Spinal cord (tissue), 10 donors: ENCODE data around the gene IARS2. TPM values are rescaled to one million over a fixed set of nuclear protein-coding genes. Genes with fewer than 3 reads are reported as not detected.
A peak's percentile ranks its signal among the peaks of the same experiment; 100 is the strongest.

Experiments used
- DNase-seq, 6 donors: peaks; one replicate each; pipeline versions ENCODE4 v3.0.0 to v3.0.0-alpha.2; 2013 to 2015; ENCODE audit warnings: low spot score in 6 of 6, low read depth in 4 of 6
- H3K27ac ChIP-seq: one replicate; pipeline ENCODE4 v1.5.1; 2013; ENCODE audit warnings: low read depth, low read length, control low read depth
- H3K27me3 ChIP-seq: one replicate; pipeline ENCODE4 v1.6.1; 2013; ENCODE audit warnings: low read length; ENCODE audit not compliant: control insufficient read depth, insufficient read depth
- H3K36me3 ChIP-seq: one replicate; pipeline ENCODE4 v1.6.1; 2013; ENCODE audit warnings: low read length; ENCODE audit not compliant: control insufficient read depth, insufficient read depth
- H3K4me1 ChIP-seq: one replicate; pipeline ENCODE4 v1.6.1; 2013; ENCODE audit warnings: low read length; ENCODE audit not compliant: control insufficient read depth, insufficient read depth
- H3K4me3 ChIP-seq: one replicate; pipeline ENCODE4 v1.5.1; 2013; ENCODE audit warnings: low read depth, low read length, control low read depth
- H3K9me3 ChIP-seq: one replicate; pipeline ENCODE4 v1.6.1; 2013; ENCODE audit warnings: low read length; ENCODE audit not compliant: control insufficient read depth, insufficient read depth
- WGBS: methylation state at CpG from one replicate; pipeline ENCODE4 v1.1.5; 2013; ENCODE audit warnings: missing lambda C conversion rate; ENCODE audit not compliant: insufficient coverage; 5-methylcytosine and 5-hydroxymethylcytosine counted together
- polyA plus RNA-seq, 2 donors: library from polyadenylated mRNA; unstranded; fragments of 120-200 nt; gene quantifications; one replicate each; pipeline ENCODE4 v1.2.1, GENCODE V29; 2013; ENCODE audit not compliant: insufficient read length in 2 of 2
- total RNA-seq, 2 donors: library from RNA; depleted of rRNA in 1 of 2; stranded (reverse); fragments of 120-200 nt in 1 of 2; fragments of >200 nt in 1 of 2; gene quantifications; one replicate each; pipeline versions ENCODE4 v1.2.3 to v1.2.4, GENCODE V29; 2013 to 2014
- donor health status: healthy.

Gene IARS2
- total and polyA plus RNA-seq, 4 donors = 51.9 to 77.3 (median 59.4) TPM

- Histone ChIP-seq H3K9me3 (no peaks in the 10 kb centered on the region), H3K4me3 (no peak overlapping the region), H3K27me3 (no peaks in the 10 kb centered on the region), H3K4me1 (no peaks in the 10 kb centered on the region), H3K27ac (no peak overlapping the region), H3K36me3 (peaks cover 5% of the 10 kb centered on the region)
- no peak for DNase-seq
These were observed 35.7 kb downstream of the IARS2 start for GRCh38 chr1:220129479-220130210.

DNA sequence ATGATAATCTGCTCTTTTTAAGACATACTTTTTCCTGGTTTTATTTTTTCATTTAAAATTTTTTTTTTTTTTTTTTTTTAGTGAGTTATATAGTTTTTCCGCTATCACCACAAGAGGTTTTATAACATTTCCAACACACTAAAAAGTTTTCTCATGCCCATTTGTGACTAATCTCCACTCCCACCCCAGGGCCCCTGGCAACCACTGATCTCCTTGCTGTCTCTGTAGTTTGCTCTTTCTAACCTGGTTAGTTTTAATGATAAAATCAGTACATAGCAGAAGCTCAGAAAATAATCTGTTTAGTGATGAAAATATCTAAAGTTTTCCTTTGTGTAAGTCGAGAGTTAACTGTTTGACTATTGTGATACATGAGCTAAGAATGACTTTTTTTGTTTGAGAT, 41.8 kb downstream of the IARS2 start:
- peaks cover 26% of the 10 kb centered on the region for H3K36me3 ChIP-seq
- 83% methylated on average over 1 of the region's 2 CpGs for WGBS

GRCh38 chr1:220137019-220137786, 43.3 kb downstream of the IARS2 start:
- Histone ChIP-seq H3K27ac (no peak overlapping the region), H3K36me3 (peaks cover 29% of the 10 kb centered on the region), H3K4me1 (no peaks in the 10 kb centered on the region), H3K9me3 (no peaks in the 10 kb centered on the region), H3K4me3 (no peak overlapping the region), H3K27me3 (no peaks in the 10 kb centered on the region)
- WGBS = 64% methylated on average over 2 of the region's 9 CpGs
- peak in 2 of 6 donors; percentile 28 to 40 for DNase-seq

More for the DNA sequence above, 41.8 kb downstream of the IARS2 start:
- no peaks in the 10 kb centered on the region for H3K4me1 ChIP-seq
- no peak for DNase-seq
- H3K27me3 ChIP-seq = no peaks in the 10 kb centered on the region
- H3K27ac ChIP-seq = no peak overlapping the region
- H3K9me3 ChIP-seq = no peaks in the 10 kb centered on the region
- no peak overlapping the region for H3K4me3 ChIP-seq

GRCh38 chr1:220139966-220140365, 46.0 kb downstream of the IARS2 start:
- Histone ChIP-seq H3K27ac (no peak overlapping the region), H3K36me3 (peaks cover 25% of the 10 kb centered on the region), H3K4me1 (no peaks in the 10 kb centered on the region), H3K9me3 (no peaks in the 10 kb centered on the region), H3K4me3 (no peak overlapping the region), H3K27me3 (no peaks in the 10 kb centered on the region)
- DNase-seq = no peak
- WGBS = 100% methylated on average over 1 of the region's 6 CpGs

GRCh38 chr1:220144051-220144450, 50.1 kb downstream of the IARS2 start:
- Histone ChIP-seq H3K9me3 (no peaks in the 10 kb centered on the region), H3K4me1 (no peaks in the 10 kb centered on the region), H3K27me3 (no peaks in the 10 kb centered on the region), H3K27ac (no peak overlapping the region), H3K36me3 (peaks cover 22% of the 10 kb centered on the region), H3K4me3 (no peak overlapping the region)
- DNase-seq = no peak
- 100% methylated on average over 1 of the region's 5 CpGs for WGBS

GRCh38 chr1:220149742-220150141, 55.8 kb downstream of the IARS2 start:
- no peak overlapping the region for H3K27ac ChIP-seq
- H3K9me3 ChIP-seq = no peaks in the 10 kb centered on the region
- no peak overlapping the region for H3K4me3 ChIP-seq
- no peaks in the 10 kb centered on the region for H3K27me3 ChIP-seq
- H3K36me3 ChIP-seq = peaks cover 13% of the 10 kb centered on the region
- H3K4me1 ChIP-seq = peaks cover 3% of the 10 kb centered on the region
- no peak for DNase-seq
- no CpG with 5 or more reads among the region's 1 CpG for WGBS

DNA sequence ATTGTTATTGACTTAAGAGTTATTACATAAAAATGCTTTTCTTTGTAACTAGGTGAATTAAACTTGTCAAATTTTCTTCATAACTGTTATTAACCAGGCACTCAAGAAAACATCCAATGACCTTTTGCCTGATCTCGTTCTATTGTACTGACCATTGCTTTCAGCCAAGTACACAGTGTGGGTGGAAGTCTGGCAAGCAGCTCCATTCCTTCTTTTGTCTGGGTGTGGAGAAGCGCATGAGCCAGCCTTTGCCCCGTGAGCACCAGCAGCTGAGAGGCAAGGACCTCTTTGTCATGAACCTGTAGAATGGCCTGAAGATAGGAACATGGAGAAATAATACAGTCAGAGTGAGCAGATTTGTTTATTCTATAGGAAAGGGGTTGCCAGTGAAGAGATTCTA, 57.5 kb downstream of the IARS2 start:
- no peak overlapping the region for H3K4me3 ChIP-seq
- peaks cover 3% of the 10 kb centered on the region for H3K4me1 ChIP-seq
- H3K9me3 ChIP-seq = no peaks in the 10 kb centered on the region
- no peak overlapping the region for H3K27ac ChIP-seq
- no peaks in the 10 kb centered on the region for H3K27me3 ChIP-seq
- WGBS = 42% methylated on average over 2 of the region's 3 CpGs
- peaks cover 12% of the 10 kb centered on the region for H3K36me3 ChIP-seq
- DNase-seq = peak in 2 of 6 donors; percentile 9 to 39

- H3K9me3 ChIP-seq = no peaks in the 10 kb centered on the region
- peaks cover 3% of the 10 kb centered on the region for H3K4me1 ChIP-seq
- H3K27ac ChIP-seq = no peak overlapping the region
- no peak for DNase-seq
- peaks cover 19% of the 10 kb centered on the region for H3K36me3 ChIP-seq
- no peaks in the 10 kb centered on the region for H3K27me3 ChIP-seq
- H3K4me3 ChIP-seq = no peak overlapping the region
These were observed 59.2 kb downstream of the IARS2 start for GRCh38 chr1:220153147-220153546.

GRCh38 chr1:220156620-220157146, 62.8 kb downstream of the IARS2 start:
- no peak overlapping the region for H3K27ac ChIP-seq
- H3K4me3 ChIP-seq = no peak overlapping the region
- no peaks in the 10 kb centered on the region for H3K9me3 ChIP-seq
- no peak for DNase-seq
- WGBS = 93% methylated on average over 3 of the region's 4 CpGs
- no peaks in the 10 kb centered on the region for H3K4me1 ChIP-seq
- no peaks in the 10 kb centered on the region for H3K27me3 ChIP-seq
- peaks cover 19% of the 10 kb centered on the region for H3K36me3 ChIP-seq

- no peaks in the 10 kb centered on the region for H3K27me3 ChIP-seq
- DNase-seq = no peak
- H3K36me3 ChIP-seq = peaks cover 11% of the 10 kb centered on the region
- no peaks in the 10 kb centered on the region for H3K9me3 ChIP-seq
- no peak overlapping the region for H3K27ac ChIP-seq
- H3K4me3 ChIP-seq = no peak overlapping the region
- 40% methylated on average over 1 of the region's 2 CpGs for WGBS
- no peaks in the 10 kb centered on the region for H3K4me1 ChIP-seq
These were observed 63.8 kb downstream of the IARS2 start for GRCh38 chr1:220157738-220158137.
